H9 (cell line): ENCODE measurements around the gene SLC2A1. TPM values are rescaled to one million over a fixed set of nuclear protein-coding genes. Genes with fewer than 3 reads are reported as not detected.

Experiments used
- DNase-seq: peaks from one replicate; pipeline ENCODE4 v3.0.0-alpha.2; 2017
- H2AFZ ChIP-seq: one replicate; pipeline ENCODE4 v1.6.1; 2013; ENCODE audit warnings: mild to moderate bottlenecking, low read length, control low read depth, moderate library complexity
- H2AK5ac ChIP-seq: 2 replicates; pipeline ENCODE4 v1.6.1; 2013; ENCODE audit warnings: low read length, control low read depth, mixed read lengths; ENCODE audit not compliant: insufficient read length
- H2BK120ac ChIP-seq: one replicate; pipeline ENCODE4 v1.6.1; 2013; ENCODE audit warnings: low read depth, mild to moderate bottlenecking, low read length, control low read depth, inconsistent platforms; ENCODE audit not compliant: poor library complexity, severe bottlenecking
- H2BK12ac ChIP-seq: 2 replicates; pipeline ENCODE4 v1.6.1; 2013; ENCODE audit warnings: low read length, control low read depth, mixed read lengths, low read depth; ENCODE audit not compliant: insufficient read length
- H2BK15ac ChIP-seq: 2 replicates; pipeline ENCODE4 v1.6.1; 2013; ENCODE audit warnings: low read depth, low read length, control low read depth
- H2BK20ac ChIP-seq: one replicate; pipeline ENCODE4 v1.6.1; 2013; ENCODE audit warnings: low read depth, mild to moderate bottlenecking, low read length, control low read depth, inconsistent platforms; ENCODE audit not compliant: poor library complexity, severe bottlenecking
- H2BK5ac ChIP-seq: 2 replicates; pipeline ENCODE4 v1.6.1; 2013; ENCODE audit warnings: low read length, control low read depth, mixed read lengths; ENCODE audit not compliant: insufficient read length
- H3K14ac ChIP-seq: 2 replicates; pipeline ENCODE4 v1.6.1; 2013; ENCODE audit warnings: low read length, control low read depth; ENCODE audit not compliant: insufficient read depth
- H3K18ac ChIP-seq: 2 replicates; pipeline ENCODE4 v1.6.1; 2013; ENCODE audit warnings: low read depth, mild to moderate bottlenecking, mixed read lengths, low read length, control low read depth; ENCODE audit not compliant: insufficient read length
- H3K23ac ChIP-seq: 2 replicates; pipeline ENCODE4 v1.6.1; 2013; ENCODE audit warnings: low read length, control low read depth, mixed read lengths, low read depth; ENCODE audit not compliant: insufficient read length
- H3K23me2 ChIP-seq: 2 replicates; pipeline ENCODE4 v1.6.1; 2013; ENCODE audit warnings: low read depth, mild to moderate bottlenecking, mixed read lengths, low read length, control low read depth; ENCODE audit not compliant: insufficient read length, poor library complexity, severe bottlenecking
- H3K27ac ChIP-seq: 2 replicates; pipeline ENCODE4 v1.5.1; 2013; ENCODE audit warnings: low read length, control low read depth, mixed read lengths, low read depth; ENCODE audit not compliant: insufficient read length
- H3K27me3 ChIP-seq: 2 replicates; pipeline ENCODE4 v1.6.1; 2013; ENCODE audit warnings: low read length, control low read depth, inconsistent platforms; ENCODE audit not compliant: insufficient read depth
- H3K4ac ChIP-seq: 2 replicates; pipeline ENCODE4 v1.6.1; 2013; ENCODE audit warnings: low read depth, mild to moderate bottlenecking, control low read depth, inconsistent platforms, low read length, moderate library complexity
- H3K4me1 ChIP-seq: 2 replicates; pipeline ENCODE4 v1.6.1; 2013; ENCODE audit warnings: low read length, control low read depth, inconsistent platforms; ENCODE audit not compliant: insufficient read depth
- H3K4me2 ChIP-seq: 2 replicates; pipeline ENCODE4 v1.6.1; 2013; ENCODE audit warnings: low read length, control low read depth, mixed read lengths; ENCODE audit not compliant: insufficient read length, insufficient read depth
- H3K56ac ChIP-seq: 2 replicates; pipeline ENCODE4 v1.6.1; 2013; ENCODE audit warnings: low read depth, mild to moderate bottlenecking, mixed read lengths, low read length, control low read depth; ENCODE audit not compliant: insufficient read length
- H3K79me1 ChIP-seq: 2 replicates; pipeline ENCODE4 v1.6.1; 2013; ENCODE audit warnings: low read depth, mild to moderate bottlenecking, moderate library complexity, low read length, control low read depth, inconsistent platforms; ENCODE audit not compliant: insufficient read depth, poor library complexity, severe bottlenecking
- H3K79me2 ChIP-seq: 2 replicates; pipeline ENCODE4 v1.6.1; 2013; ENCODE audit warnings: low read length, control low read depth, inconsistent platforms; ENCODE audit not compliant: insufficient read depth
- H3K9ac ChIP-seq: 2 replicates; pipeline ENCODE4 v1.6.1; 2013; ENCODE audit warnings: low read length, control low read depth, mixed read lengths; ENCODE audit not compliant: insufficient read length; ENCODE audit errors: extremely low read depth
- H3K9me3 ChIP-seq: one replicate; pipeline ENCODE4 v1.6.1; 2013; ENCODE audit warnings: low read depth, low read length, inconsistent platforms; ENCODE audit not compliant: control insufficient read depth
- H3T11ph ChIP-seq: one replicate; pipeline ENCODE4 v1.6.1; 2013; ENCODE audit warnings: mild to moderate bottlenecking, low read length, control low read depth, inconsistent platforms
- H4K20me1 ChIP-seq: one replicate; pipeline ENCODE4 v1.6.1; 2013; ENCODE audit not compliant: control insufficient read depth, insufficient read length, insufficient read depth
- H4K5ac ChIP-seq: 2 replicates; pipeline ENCODE4 v1.6.1; 2013; ENCODE audit warnings: low read depth, mild to moderate bottlenecking, mixed read lengths, low read length, control low read depth; ENCODE audit not compliant: insufficient read length
- H4K8ac ChIP-seq: replicated peaks from 2 replicates; pipeline ENCODE4 v1.6.1; 2013; ENCODE audit warnings: low read length, control low read depth, mixed read lengths, low read depth; ENCODE audit not compliant: insufficient read length
- H4K91ac ChIP-seq: 2 replicates; pipeline ENCODE4 v1.6.1; 2013; ENCODE audit warnings: low read depth, mild to moderate bottlenecking, moderate library complexity, mixed read lengths, low read length, control low read depth; ENCODE audit not compliant: insufficient read length
- H3K27ac Mint-ChIP-seq, 3 experiments: 2 replicates in 2 of 3; 3 replicates in 1 of 3; pipeline ENCODE4 v1.8.0; 2020 to 2021; ENCODE audit warnings: mixed read lengths in 3 of 3, mild to moderate bottlenecking in 1 of 3, moderate library complexity in 1 of 3
- H3K27me3 Mint-ChIP-seq: 2 replicates; pipeline ENCODE4 v1.8.0; 2021; ENCODE audit warnings: low read depth, mild to moderate bottlenecking, moderate library complexity, mixed read lengths
- H3K36me3 Mint-ChIP-seq, 3 experiments: 2 replicates in 2 of 3; 3 replicates in 1 of 3; pipeline ENCODE4 v1.8.0; 2020 to 2021; ENCODE audit warnings: low read depth in 3 of 3, mixed read lengths in 3 of 3; ENCODE audit not compliant: insufficient read depth in 1 of 3
- H3K4me1 Mint-ChIP-seq, 2 experiments: 2 replicates each; pipeline ENCODE4 v1.8.0; 2020; ENCODE audit warnings: mixed read lengths in 2 of 2
- H3K4me3 Mint-ChIP-seq, 2 experiments: 2 replicates in 1 of 2; 3 replicates in 1 of 2; pipeline ENCODE4 v1.8.0; 2020 to 2021; ENCODE audit warnings: mild to moderate bottlenecking in 2 of 2, mixed read lengths in 2 of 2, moderate library complexity in 1 of 2
- H3K9me3 Mint-ChIP-seq, 2 experiments: 2 replicates in 1 of 2; 3 replicates in 1 of 2; pipeline ENCODE4 v1.8.0; 2020; ENCODE audit warnings: mild to moderate bottlenecking in 2 of 2, mixed read lengths in 2 of 2, moderate library complexity in 1 of 2
- WGBS: extraction: QIAGEN DNeasy Blood & Tissue Kit; methylation state at CpG from one replicate; pipeline ENCODE4 v1.1.7; 2013; ENCODE audit warnings: missing lambda C conversion rate, low lambda C conversion rate, mixed read lengths; ENCODE audit not compliant: insufficient read length; ENCODE audit errors: extremely low coverage; 5-methylcytosine and 5-hydroxymethylcytosine counted together
- total RNA-seq: library from RNA; stranded (reverse); gene quantifications from 2 replicates; pipeline ENCODE4 v1.2.1, GENCODE V29; 2021
- TF ChIP-seq, protein P1 (sequence below): fragments of 200-600 bp; sonication (generic); conservative IDR thresholded peaks from 3 replicates; pipeline ENCODE4 v1.8.0; 2021; ENCODE audit warnings: antibody characterized with exemption, mild to moderate bottlenecking

The SLC2A1 gene
- total RNA-seq, 1 experiment from 2014 or later: 186 TPM

DNA sequence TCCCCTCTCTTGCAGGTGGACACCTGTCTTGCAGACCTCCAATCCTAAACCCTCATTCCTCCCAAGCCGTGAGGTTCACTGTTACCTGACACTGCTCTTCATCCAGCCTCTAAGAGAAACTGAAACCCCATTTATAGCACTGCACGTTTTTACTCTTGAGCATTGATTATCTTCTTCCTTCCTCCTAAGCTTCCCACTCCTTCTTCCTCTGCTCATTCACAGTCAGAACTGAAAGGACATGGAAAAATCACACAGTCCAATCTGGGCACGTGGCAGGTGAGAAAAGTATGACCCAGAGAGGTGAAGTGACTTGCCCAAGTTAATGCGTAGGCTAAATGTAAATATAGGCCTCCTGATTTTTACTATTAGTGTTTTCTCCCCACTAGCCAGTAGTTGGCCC, 43.4 kb upstream of the SLC2A1 start:
- Mint-ChIP-seq H3K9me3 (peaks cover 0 to 1% of the 10 kb centered on the region in 2 experiments; a peak in 1 of 5 replicates), H3K4me3 (no peak overlapping the region), H3K27ac (no peak overlapping the region), H3K27me3 (no peaks in the 10 kb centered on the region), H3K4me1 (peaks cover 24 to 28% of the 10 kb centered on the region in 2 experiments), H3K36me3 (peaks cover 0 to 2% (median 0%) of the 10 kb centered on the region in 3 experiments; a peak in 1 of 7 replicates)
- WGBS: no CpG with 5 or more reads among the region's 4 CpGs
- Histone ChIP-seq H3K4ac (no peak overlapping the region), H3K9me3 (no peaks in the 10 kb centered on the region), H3K23me2 (no peaks in the 10 kb centered on the region), H3T11ph (no peak overlapping the region), H4K8ac (no peak overlapping the region), H3K9ac (no peak overlapping the region), H2AK5ac (no peak overlapping the region), H4K5ac (no peak overlapping the region), H3K27me3 (no peaks in the 10 kb centered on the region), H3K4me2 (no peak overlapping the region), H3K4me1 (peaks cover 4% of the 10 kb centered on the region; the same call in 1 of the 2 replicates), H3K56ac (no peak overlapping the region), H4K91ac (no peak overlapping the region), H2BK15ac (no peak overlapping the region), H4K20me1 (no peaks in the 10 kb centered on the region), H3K79me2 (no peaks in the 10 kb centered on the region), H2AFZ (no peak overlapping the region), H3K27ac (no peak overlapping the region), H2BK20ac (no peak overlapping the region), H2BK12ac (no peak overlapping the region), H3K14ac (no peak overlapping the region), H2BK5ac (no peak overlapping the region), H3K23ac (no peak overlapping the region), H2BK120ac (no peak overlapping the region), H3K79me1 (no peaks in the 10 kb centered on the region), H3K18ac (no peak overlapping the region)
- DNase-seq: no peak
- TF ChIP-seq, protein P1, sequence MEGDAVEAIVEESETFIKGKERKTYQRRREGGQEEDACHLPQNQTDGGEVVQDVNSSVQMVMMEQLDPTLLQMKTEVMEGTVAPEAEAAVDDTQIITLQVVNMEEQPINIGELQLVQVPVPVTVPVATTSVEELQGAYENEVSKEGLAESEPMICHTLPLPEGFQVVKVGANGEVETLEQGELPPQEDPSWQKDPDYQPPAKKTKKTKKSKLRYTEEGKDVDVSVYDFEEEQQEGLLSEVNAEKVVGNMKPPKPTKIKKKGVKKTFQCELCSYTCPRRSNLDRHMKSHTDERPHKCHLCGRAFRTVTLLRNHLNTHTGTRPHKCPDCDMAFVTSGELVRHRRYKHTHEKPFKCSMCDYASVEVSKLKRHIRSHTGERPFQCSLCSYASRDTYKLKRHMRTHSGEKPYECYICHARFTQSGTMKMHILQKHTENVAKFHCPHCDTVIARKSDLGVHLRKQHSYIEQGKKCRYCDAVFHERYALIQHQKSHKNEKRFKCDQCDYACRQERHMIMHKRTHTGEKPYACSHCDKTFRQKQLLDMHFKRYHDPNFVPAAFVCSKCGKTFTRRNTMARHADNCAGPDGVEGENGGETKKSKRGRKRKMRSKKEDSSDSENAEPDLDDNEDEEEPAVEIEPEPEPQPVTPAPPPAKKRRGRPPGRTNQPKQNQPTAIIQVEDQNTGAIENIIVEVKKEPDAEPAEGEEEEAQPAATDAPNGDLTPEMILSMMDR: no peak
